ENCODE results near the gene FBXL19.

FBXL19 gene

DNA sequence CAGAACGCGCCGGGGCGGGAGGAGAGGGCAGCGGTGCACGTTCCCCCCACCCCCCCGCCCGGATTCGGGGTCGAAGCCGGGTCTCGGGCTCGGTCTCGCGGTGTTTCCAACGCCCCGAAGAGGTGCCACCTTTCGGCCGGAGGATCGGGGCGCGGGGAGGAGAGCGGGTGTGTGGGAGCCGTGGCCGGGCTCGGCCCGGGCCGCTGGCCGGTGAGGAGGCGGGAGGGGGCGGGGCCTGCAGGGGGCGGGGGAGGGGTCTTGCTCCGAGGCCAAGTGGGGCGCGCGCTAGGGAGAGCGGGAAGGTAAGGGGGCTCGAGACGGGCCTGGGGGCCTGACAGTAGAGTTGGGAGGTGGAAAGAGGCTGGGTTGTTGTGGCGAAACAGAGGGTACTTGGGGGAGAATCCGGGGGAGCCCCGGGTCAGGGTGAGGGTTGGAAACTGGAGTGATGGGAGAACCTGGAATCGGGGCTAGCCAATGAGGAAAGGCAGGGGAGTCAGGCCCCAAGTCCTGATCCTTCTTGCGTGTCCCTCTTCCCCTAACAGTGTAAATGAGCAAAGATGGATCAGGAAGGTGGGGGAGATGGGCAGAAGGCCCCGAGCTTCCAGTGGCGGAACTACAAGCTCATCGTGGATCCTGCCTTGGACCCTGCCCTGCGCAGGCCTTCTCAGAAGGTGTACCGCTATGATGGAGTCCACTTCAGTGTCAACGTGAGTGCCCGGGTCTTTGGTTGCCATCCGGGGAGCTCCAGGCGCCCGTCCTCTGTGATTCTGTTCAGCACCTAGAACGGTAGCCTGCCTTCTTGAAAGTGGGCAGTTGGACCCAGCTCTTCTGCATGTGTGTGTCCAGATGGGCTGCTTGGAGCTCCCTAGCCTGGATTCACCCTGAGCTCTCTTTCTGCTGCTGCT, 35.1 kb downstream of the FBXL19 start:
- peak; percentile 71 for DNase-seq (ENCODE audit: low read depth)
- TF ChIP-seq, protein P1, sequence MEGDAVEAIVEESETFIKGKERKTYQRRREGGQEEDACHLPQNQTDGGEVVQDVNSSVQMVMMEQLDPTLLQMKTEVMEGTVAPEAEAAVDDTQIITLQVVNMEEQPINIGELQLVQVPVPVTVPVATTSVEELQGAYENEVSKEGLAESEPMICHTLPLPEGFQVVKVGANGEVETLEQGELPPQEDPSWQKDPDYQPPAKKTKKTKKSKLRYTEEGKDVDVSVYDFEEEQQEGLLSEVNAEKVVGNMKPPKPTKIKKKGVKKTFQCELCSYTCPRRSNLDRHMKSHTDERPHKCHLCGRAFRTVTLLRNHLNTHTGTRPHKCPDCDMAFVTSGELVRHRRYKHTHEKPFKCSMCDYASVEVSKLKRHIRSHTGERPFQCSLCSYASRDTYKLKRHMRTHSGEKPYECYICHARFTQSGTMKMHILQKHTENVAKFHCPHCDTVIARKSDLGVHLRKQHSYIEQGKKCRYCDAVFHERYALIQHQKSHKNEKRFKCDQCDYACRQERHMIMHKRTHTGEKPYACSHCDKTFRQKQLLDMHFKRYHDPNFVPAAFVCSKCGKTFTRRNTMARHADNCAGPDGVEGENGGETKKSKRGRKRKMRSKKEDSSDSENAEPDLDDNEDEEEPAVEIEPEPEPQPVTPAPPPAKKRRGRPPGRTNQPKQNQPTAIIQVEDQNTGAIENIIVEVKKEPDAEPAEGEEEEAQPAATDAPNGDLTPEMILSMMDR (IDR thresholded peaks at IDR 0.05; ENCODE audit: insufficient read depth, low read depth, low read length, missing control alignments): no peak
- H3K4me3 ChIP-seq (ENCODE audit: low read depth, low read length): peak overlapping the region; percentile 69

DNA sequence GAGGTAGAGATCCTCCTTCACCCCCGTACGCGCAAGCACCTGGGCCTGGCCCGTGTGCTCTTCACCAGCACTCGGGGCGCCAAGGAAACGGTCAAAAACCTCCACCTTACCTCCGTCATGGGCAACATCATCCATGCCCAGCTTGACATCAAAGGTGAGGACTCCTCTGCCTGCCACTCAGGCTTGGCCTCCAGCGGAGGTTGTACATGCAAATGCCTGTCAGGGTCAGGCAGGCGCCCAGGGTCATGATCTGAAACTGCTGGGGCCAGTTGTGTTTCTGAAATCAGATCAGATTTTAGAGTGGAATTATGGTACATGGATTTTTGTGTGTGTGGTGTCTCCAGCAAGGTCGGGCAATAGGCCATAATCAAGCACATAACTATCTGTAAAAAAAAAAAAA, 38.0 kb downstream of the FBXL19 start:
- TF ChIP-seq, protein P1 (IDR thresholded peaks at IDR 0.05; ENCODE audit: insufficient read depth, low read depth, low read length, missing control alignments): no peak
- DNase-seq (ENCODE audit: low read depth): no peak

DNA sequence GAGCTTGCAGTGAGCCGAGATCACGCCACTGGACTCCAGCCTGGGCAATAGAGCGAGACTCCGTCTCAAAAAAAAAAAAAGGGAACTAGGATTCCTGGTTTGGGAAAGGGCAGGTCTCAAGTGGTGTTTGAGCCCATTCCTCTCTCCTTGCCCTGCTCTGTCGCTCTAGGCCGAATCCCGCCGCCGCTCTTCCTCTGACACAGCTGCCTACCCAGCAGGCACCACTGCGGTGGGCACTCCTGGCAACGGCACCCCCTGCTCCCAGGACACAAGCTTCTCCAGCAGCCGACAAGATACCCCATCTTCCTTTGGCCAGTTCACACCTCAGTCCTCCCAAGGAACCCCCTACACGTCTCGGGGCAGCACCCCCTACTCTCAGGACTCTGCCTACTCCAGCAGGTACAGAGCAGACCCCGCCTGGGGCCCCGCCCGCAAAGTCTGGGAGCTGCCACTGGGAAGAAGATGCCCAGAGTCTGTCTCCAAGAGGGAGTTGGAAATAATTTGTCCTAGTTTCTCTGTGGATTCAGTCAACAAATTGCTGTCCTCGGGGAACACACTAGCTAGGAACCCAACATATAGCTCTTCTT, 40.6 kb downstream of the FBXL19 start:
- no peak overlapping the region for H3K4me3 ChIP-seq (ENCODE audit: low read depth, low read length)
- TF ChIP-seq, protein P1 (IDR thresholded peaks at IDR 0.05; ENCODE audit: insufficient read depth, low read depth, low read length, missing control alignments): no peak
- DNase-seq (ENCODE audit: low read depth): no peak

More for the DNA sequence above, 38.0 kb downstream of the FBXL19 start:
- no peak overlapping the region for H3K4me3 ChIP-seq (ENCODE audit: low read depth, low read length)

DNA sequence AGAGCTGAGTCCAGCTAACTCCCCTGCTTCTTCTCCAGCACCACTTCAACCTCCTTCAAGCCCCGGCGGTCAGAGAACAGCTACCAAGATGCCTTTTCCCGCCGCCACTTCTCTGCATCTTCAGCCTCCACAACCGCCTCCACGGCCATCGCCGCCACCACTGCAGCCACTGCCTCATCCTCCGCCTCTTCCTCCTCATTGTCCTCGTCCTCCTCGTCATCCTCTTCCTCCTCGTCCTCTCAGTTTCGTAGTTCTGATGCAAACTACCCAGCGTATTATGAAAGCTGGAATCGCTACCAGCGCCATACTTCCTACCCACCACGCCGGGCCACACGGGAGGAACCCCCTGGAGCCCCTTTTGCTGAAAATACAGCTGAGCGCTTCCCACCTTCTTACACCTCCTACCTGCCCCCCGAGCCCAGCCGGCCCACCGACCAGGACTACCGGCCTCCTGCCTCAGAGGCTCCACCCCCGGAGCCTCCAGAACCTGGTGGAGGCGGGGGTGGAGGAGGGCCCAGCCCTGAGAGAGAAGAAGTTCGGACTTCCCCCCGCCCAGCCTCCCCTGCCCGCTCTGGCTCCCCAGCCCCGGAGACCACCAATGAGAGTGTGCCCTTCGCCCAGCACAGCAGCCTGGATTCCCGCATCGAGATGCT, 41.3 kb downstream of the FBXL19 start:
- H3K4me3 ChIP-seq (ENCODE audit: low read depth, low read length): no peak overlapping the region
- TF ChIP-seq, protein P1 (IDR thresholded peaks at IDR 0.05; ENCODE audit: insufficient read depth, low read depth, low read length, missing control alignments): no peak
- DNase-seq (ENCODE audit: low read depth): no peak

DNA sequence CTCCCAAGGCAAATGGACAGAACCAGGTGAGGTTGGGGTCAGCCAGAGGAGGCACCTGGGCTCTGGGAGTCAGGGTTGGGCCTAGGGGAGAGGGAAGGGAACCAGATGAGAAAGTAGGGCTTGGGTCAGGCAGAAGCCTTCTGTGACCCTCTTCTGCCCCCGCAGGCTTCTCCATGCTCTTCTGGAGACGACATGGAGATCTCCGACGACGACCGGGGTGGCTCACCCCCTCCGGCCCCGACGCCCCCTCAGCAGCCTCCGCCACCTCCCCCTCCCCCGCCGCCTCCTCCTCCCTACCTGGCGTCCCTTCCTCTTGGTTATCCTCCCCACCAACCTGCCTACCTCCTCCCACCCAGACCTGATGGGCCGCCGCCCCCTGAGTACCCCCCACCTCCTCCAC, 42.1 kb downstream of the FBXL19 start:
- H3K4me3 ChIP-seq (ENCODE audit: low read depth, low read length): no peak overlapping the region
- DNase-seq (ENCODE audit: low read depth): no peak
- TF ChIP-seq, protein P1 (IDR thresholded peaks at IDR 0.05; ENCODE audit: insufficient read depth, low read depth, low read length, missing control alignments): no peak

DNA sequence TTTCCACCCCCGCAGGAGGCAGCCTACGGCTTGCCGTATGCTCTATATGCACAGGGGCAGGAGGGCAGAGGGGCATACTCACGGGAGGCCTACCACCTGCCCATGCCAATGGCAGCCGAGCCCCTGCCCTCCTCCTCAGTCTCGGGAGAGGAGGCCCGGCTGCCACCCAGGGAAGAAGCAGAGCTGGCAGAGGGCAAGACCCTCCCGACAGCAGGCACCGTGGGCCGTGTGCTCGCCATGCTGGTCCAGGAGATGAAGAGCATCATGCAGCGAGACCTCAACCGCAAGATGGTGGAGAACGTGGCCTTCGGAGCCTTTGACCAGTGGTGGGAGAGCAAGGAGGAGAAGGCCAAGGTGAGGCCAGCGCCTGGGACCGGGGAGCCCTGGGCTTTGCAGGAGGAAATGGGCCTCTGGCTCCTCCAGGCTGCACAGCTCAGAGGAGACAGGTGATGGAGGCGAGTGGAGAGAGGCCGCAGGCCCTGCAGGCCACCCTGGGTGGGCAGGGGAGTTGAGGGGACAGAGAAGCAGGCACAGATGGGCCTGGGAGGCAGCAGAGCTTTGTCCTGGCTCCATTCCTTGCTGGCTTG, 42.8 kb downstream of the FBXL19 start:
- no peak overlapping the region for H3K4me3 ChIP-seq (ENCODE audit: low read depth, low read length)
- no peak for DNase-seq (ENCODE audit: low read depth)
- TF ChIP-seq, protein P1 (IDR thresholded peaks at IDR 0.05; ENCODE audit: insufficient read depth, low read depth, low read length, missing control alignments): no peak

All from GM12865 (cell line).